ENCODE results near the gene SLC44A3. TPM values are rescaled to one million over a fixed set of nuclear protein-coding genes. Genes with fewer than 3 reads are reported as not detected.
A peak's percentile ranks its signal among the peaks of the same experiment; 100 is the strongest.

SLC44A3 gene
- polyA plus RNA-seq, 4 donors = 9.5 to 90.3 (median 19.5) TPM

- Histone ChIP-seq H3K27me3 (ENCODE audit: control insufficient read depth in 3 of 3, insufficient read depth in 3 of 3, low read length in 3 of 3) (no peaks in the 10 kb centered on the region), H3K4me1 (ENCODE audit: control insufficient read depth in 3 of 3, insufficient read depth in 2 of 3, low read depth in 1 of 3, low read length in 2 of 3) (peaks cover 0 to 5% (median 2%) of the 10 kb centered on the region in 3 donors), H3K9me3 (ENCODE audit: control insufficient read depth in 2 of 2, insufficient read depth in 1 of 2, low read depth in 1 of 2, low read length in 1 of 2) (no peaks in the 10 kb centered on the region), H3K4me3 (ENCODE audit: low read depth in 1 of 3, low read length in 3 of 3) (no peak overlapping the region), H3K36me3 (ENCODE audit: control insufficient read depth in 3 of 3, insufficient read depth in 2 of 3, low read depth in 1 of 3, low read length in 3 of 3) (peaks cover 0 to 56% (median 3%) of the 10 kb centered on the region in 3 donors), H3K27ac (ENCODE audit: low read depth in 1 of 3, low read length in 2 of 3) (no peak overlapping the region)
- no peak for DNase-seq
- WGBS, 3 donors = 68 to 90% (median 82%) methylated on average over 1 of the region's 1 CpG
- no peak for FAIRE-seq
These were observed 31.4 kb downstream of the SLC44A3 start for GRCh38 chr1:94851571-94851970.

GRCh38 chr1:94852788-94853187 lies 32.6 kb downstream of the SLC44A3 start:
- FAIRE-seq (no peak), DNase-seq (no peak)
- Histone ChIP-seq H3K27me3 (ENCODE audit: control insufficient read depth in 3 of 3, insufficient read depth in 3 of 3, low read length in 3 of 3) (no peaks in the 10 kb centered on the region), H3K9me3 (ENCODE audit: control insufficient read depth in 2 of 2, insufficient read depth in 1 of 2, low read depth in 1 of 2, low read length in 1 of 2) (no peaks in the 10 kb centered on the region), H3K27ac (ENCODE audit: low read depth in 1 of 3, low read length in 2 of 3) (no peak overlapping the region), H3K4me1 (ENCODE audit: control insufficient read depth in 3 of 3, insufficient read depth in 2 of 3, low read depth in 1 of 3, low read length in 2 of 3) (peaks cover 0 to 5% (median 2%) of the 10 kb centered on the region in 3 donors), H3K36me3 (ENCODE audit: control insufficient read depth in 3 of 3, insufficient read depth in 2 of 3, low read depth in 1 of 3, low read length in 3 of 3) (peaks cover 0 to 48% (median 3%) of the 10 kb centered on the region in 3 donors), H3K4me3 (ENCODE audit: low read depth in 1 of 3, low read length in 3 of 3) (no peak overlapping the region)
- 34 to 53% (median 45%) methylated on average over 2 of the region's 2 CpGs for WGBS, 3 donors

- H3K4me3 ChIP-seq (ENCODE audit: low read depth in 1 of 3, low read length in 3 of 3) = peak overlapping the region in 2 of 3 donors; percentile 31 to 41
- no peaks in the 10 kb centered on the region for H3K27me3 ChIP-seq (ENCODE audit: control insufficient read depth in 3 of 3, insufficient read depth in 3 of 3, low read length in 3 of 3)
- H3K4me1 ChIP-seq (ENCODE audit: control insufficient read depth in 3 of 3, insufficient read depth in 2 of 3, low read depth in 1 of 3, low read length in 2 of 3) = peaks cover 0 to 5% (median 2%) of the 10 kb centered on the region in 3 donors
- FAIRE-seq = no peak
- H3K36me3 ChIP-seq (ENCODE audit: control insufficient read depth in 3 of 3, insufficient read depth in 2 of 3, low read depth in 1 of 3, low read length in 3 of 3) = peaks cover 0 to 41% (median 3%) of the 10 kb centered on the region in 3 donors
- no peaks in the 10 kb centered on the region for H3K9me3 ChIP-seq (ENCODE audit: control insufficient read depth in 2 of 2, insufficient read depth in 1 of 2, low read depth in 1 of 2, low read length in 1 of 2)
- peak; percentile 88 to 92 for DNase-seq
- peak overlapping the region in 1 of 3 donors; percentile 58 for H3K27ac ChIP-seq (ENCODE audit: low read depth in 1 of 3, low read length in 2 of 3)
- WGBS, 3 donors = 19 to 23% (median 21%) methylated on average over 21 of the region's 21 CpGs
These were observed 34.5 kb downstream of the SLC44A3 start for GRCh38 chr1:94854458-94855306.

GRCh38 chr1:94855307-94855700 lies 35.1 kb downstream of the SLC44A3 start:
- DNase-seq (no peak), FAIRE-seq (no peak)
- 70 to 78% (median 76%) methylated on average over 2 of the region's 2 CpGs for WGBS, 3 donors
- H3K27ac ChIP-seq (ENCODE audit: low read depth in 1 of 3, low read length in 2 of 3) = no peak overlapping the region
- no peaks in the 10 kb centered on the region for H3K27me3 ChIP-seq (ENCODE audit: control insufficient read depth in 3 of 3, insufficient read depth in 3 of 3, low read length in 3 of 3)
- H3K4me3 ChIP-seq (ENCODE audit: low read depth in 1 of 3, low read length in 3 of 3) = no peak overlapping the region
- H3K9me3 ChIP-seq (ENCODE audit: control insufficient read depth in 2 of 2, insufficient read depth in 1 of 2, low read depth in 1 of 2, low read length in 1 of 2) = no peaks in the 10 kb centered on the region
- peaks cover 0 to 5% (median 2%) of the 10 kb centered on the region in 3 donors for H3K4me1 ChIP-seq (ENCODE audit: control insufficient read depth in 3 of 3, insufficient read depth in 2 of 3, low read depth in 1 of 3, low read length in 2 of 3)
- peaks cover 0 to 38% (median 3%) of the 10 kb centered on the region in 3 donors for H3K36me3 ChIP-seq (ENCODE audit: control insufficient read depth in 3 of 3, insufficient read depth in 2 of 3, low read depth in 1 of 3, low read length in 3 of 3)

GRCh38 chr1:94856004-94856403 lies 35.8 kb downstream of the SLC44A3 start:
- peak in 1 of 2 donors; percentile 55 for DNase-seq
- 16 to 71% (median 33%) methylated on average over 5 of the region's 5 CpGs for WGBS, 3 donors
- Histone ChIP-seq H3K4me1 (ENCODE audit: control insufficient read depth in 3 of 3, insufficient read depth in 2 of 3, low read depth in 1 of 3, low read length in 2 of 3) (peaks cover 0 to 5% (median 2%) of the 10 kb centered on the region in 3 donors), H3K36me3 (ENCODE audit: control insufficient read depth in 3 of 3, insufficient read depth in 2 of 3, low read depth in 1 of 3, low read length in 3 of 3) (peaks cover 0 to 37% (median 3%) of the 10 kb centered on the region in 3 donors), H3K4me3 (ENCODE audit: low read depth in 1 of 3, low read length in 3 of 3) (peak overlapping the region in 1 of 3 donors; percentile 0), H3K9me3 (ENCODE audit: control insufficient read depth in 2 of 2, insufficient read depth in 1 of 2, low read depth in 1 of 2, low read length in 1 of 2) (no peaks in the 10 kb centered on the region), H3K27ac (ENCODE audit: low read depth in 1 of 3, low read length in 2 of 3) (no peak overlapping the region), H3K27me3 (ENCODE audit: control insufficient read depth in 3 of 3, insufficient read depth in 3 of 3, low read length in 3 of 3) (no peaks in the 10 kb centered on the region)
- FAIRE-seq = no peak

GRCh38 chr1:94856868-94857267 lies 36.7 kb downstream of the SLC44A3 start:
- Histone ChIP-seq H3K27ac (ENCODE audit: low read depth in 1 of 3, low read length in 2 of 3) (no peak overlapping the region), H3K9me3 (ENCODE audit: control insufficient read depth in 2 of 2, insufficient read depth in 1 of 2, low read depth in 1 of 2, low read length in 1 of 2) (no peaks in the 10 kb centered on the region), H3K4me1 (ENCODE audit: control insufficient read depth in 3 of 3, insufficient read depth in 2 of 3, low read depth in 1 of 3, low read length in 2 of 3) (peaks cover 0 to 5% (median 2%) of the 10 kb centered on the region in 3 donors), H3K4me3 (ENCODE audit: low read depth in 1 of 3, low read length in 3 of 3) (no peak overlapping the region), H3K36me3 (ENCODE audit: control insufficient read depth in 3 of 3, insufficient read depth in 2 of 3, low read depth in 1 of 3, low read length in 3 of 3) (peaks cover 0 to 30% (median 3%) of the 10 kb centered on the region in 3 donors), H3K27me3 (ENCODE audit: control insufficient read depth in 3 of 3, insufficient read depth in 3 of 3, low read length in 3 of 3) (no peaks in the 10 kb centered on the region)
- FAIRE-seq (no peak), DNase-seq (no peak)
- WGBS, 3 donors = 82 to 91% (median 89%) methylated on average over 3 of the region's 3 CpGs

GRCh38 chr1:94858276-94858675 lies 38.1 kb downstream of the SLC44A3 start:
- H3K27ac ChIP-seq (ENCODE audit: low read depth in 1 of 3, low read length in 2 of 3) = no peak overlapping the region
- no peak overlapping the region for H3K4me3 ChIP-seq (ENCODE audit: low read depth in 1 of 3, low read length in 3 of 3)
- no peaks in the 10 kb centered on the region for H3K27me3 ChIP-seq (ENCODE audit: control insufficient read depth in 3 of 3, insufficient read depth in 3 of 3, low read length in 3 of 3)
- peaks cover 0 to 37% (median 0%) of the 10 kb centered on the region in 3 donors for H3K36me3 ChIP-seq (ENCODE audit: control insufficient read depth in 3 of 3, insufficient read depth in 2 of 3, low read depth in 1 of 3, low read length in 3 of 3)
- WGBS, 3 donors = 44 to 75% (median 63%) methylated on average over 2 of the region's 2 CpGs
- H3K4me1 ChIP-seq (ENCODE audit: control insufficient read depth in 3 of 3, insufficient read depth in 2 of 3, low read depth in 1 of 3, low read length in 2 of 3) = peaks cover 2 to 11% (median 5%) of the 10 kb centered on the region in 3 donors
- DNase-seq = peak in 1 of 2 donors; percentile 39
- H3K9me3 ChIP-seq (ENCODE audit: control insufficient read depth in 2 of 2, insufficient read depth in 1 of 2, low read depth in 1 of 2, low read length in 1 of 2) = no peaks in the 10 kb centered on the region
- FAIRE-seq = no peak

GRCh38 chr1:94859174-94859573 lies 39.0 kb downstream of the SLC44A3 start:
- Histone ChIP-seq H3K27ac (ENCODE audit: low read depth in 1 of 3, low read length in 2 of 3) (no peak overlapping the region), H3K27me3 (ENCODE audit: control insufficient read depth in 3 of 3, insufficient read depth in 3 of 3, low read length in 3 of 3) (no peaks in the 10 kb centered on the region), H3K4me3 (ENCODE audit: low read depth in 1 of 3, low read length in 3 of 3) (no peak overlapping the region), H3K4me1 (ENCODE audit: control insufficient read depth in 3 of 3, insufficient read depth in 2 of 3, low read depth in 1 of 3, low read length in 2 of 3) (peaks cover 2 to 12% (median 11%) of the 10 kb centered on the region in 3 donors), H3K9me3 (ENCODE audit: control insufficient read depth in 2 of 2, insufficient read depth in 1 of 2, low read depth in 1 of 2, low read length in 1 of 2) (no peaks in the 10 kb centered on the region), H3K36me3 (ENCODE audit: control insufficient read depth in 3 of 3, insufficient read depth in 2 of 3, low read depth in 1 of 3, low read length in 3 of 3) (peaks cover 0 to 37% (median 0%) of the 10 kb centered on the region in 3 donors)
- FAIRE-seq (no peak), DNase-seq (no peak)
- WGBS, 3 donors = 77 to 96% (median 78%) methylated on average over 2 of the region's 2 CpGs

All from small intestine (tissue), 7 donors.